OCI-M1 (cell line): ENCODE results near the gene TFDP1.

Source experiments
- DNase-seq: peaks from one replicate; lab custom pipeline; 2025; lab: John Stamatoyannopoulos, UW

The TFDP1 gene

GRCh38 chr13:113598081-113598410 lies 13.5 kb downstream of the TFDP1 start:
- no peak for DNase-seq

- no peak for DNase-seq
Observed at GRCh38 chr13:113598481-113598880, 13.9 kb downstream of the TFDP1 start.

- DNase-seq, result no peak
Observed at GRCh38 chr13:113599391-113599790, 14.8 kb downstream of the TFDP1 start.

- DNase-seq, result no peak
Observed at GRCh38 chr13:113601166-113602070, 16.9 kb downstream of the TFDP1 start.

GRCh38 chr13:113602291-113602988 lies 17.9 kb downstream of the TFDP1 start:
- no peak for DNase-seq

GRCh38 chr13:113603116-113603710 lies 18.7 kb downstream of the TFDP1 start:
- no peak for DNase-seq

GRCh38 chr13:113604186-113604585 lies 19.6 kb downstream of the TFDP1 start:
- no peak for DNase-seq

- DNase-seq, result no peak
Observed at GRCh38 chr13:113605461-113605860, 20.9 kb downstream of the TFDP1 start.

GRCh38 chr13:113605866-113606438 lies 21.4 kb downstream of the TFDP1 start:
- no peak for DNase-seq

- no peak for DNase-seq
Observed at GRCh38 chr13:113607056-113607888, 22.7 kb downstream of the TFDP1 start.

GRCh38 chr13:113607889-113608635 lies 23.5 kb downstream of the TFDP1 start:
- no peak for DNase-seq

GRCh38 chr13:113608967-113609533 lies 24.5 kb downstream of the TFDP1 start:
- no peak for DNase-seq

- DNase-seq, result no peak
Observed at GRCh38 chr13:113609616-113610015, 25.1 kb downstream of the TFDP1 start.

- DNase-seq, result no peak
Observed at GRCh38 chr13:113610266-113610665, 25.7 kb downstream of the TFDP1 start.

GRCh38 chr13:113611996-113612395 lies 27.4 kb downstream of the TFDP1 start:
- DNase-seq, result no peak

- no peak for DNase-seq
Observed at GRCh38 chr13:113612607-113613006, 28.1 kb downstream of the TFDP1 start.

GRCh38 chr13:113613789-113614379 lies 29.3 kb downstream of the TFDP1 start:
- no peak for DNase-seq

- no peak for DNase-seq
Observed at GRCh38 chr13:113616281-113616906, 31.8 kb downstream of the TFDP1 start.

GRCh38 chr13:113616991-113617749 lies 32.6 kb downstream of the TFDP1 start:
- no peak for DNase-seq
